ENCODE results near the gene IFT74. TPM values are rescaled to one million over a fixed set of nuclear protein-coding genes. Genes with fewer than 3 reads are reported as not detected.

The IFT74 gene
- total RNA-seq, 1 experiment from 2014 or later, result 15.2 TPM

- H3K27me3 Mint-ChIP-seq (ENCODE audit: low read depth), result no peaks in the 10 kb centered on the region
- H3K4me1 Mint-ChIP-seq, result peaks cover 19% of the 10 kb centered on the region
- H3K27ac Mint-ChIP-seq, result no peak overlapping the region
- no peaks in the 10 kb centered on the region for H3K36me3 Mint-ChIP-seq
- DNase-seq (ENCODE audit: low spot score) (no peak), ATAC-seq (no peak)
- POLR2A ChIA-PET, result no interaction called here
- CTCF ChIA-PET, result no interaction called here
- no peak for TF ChIP-seq STAT6 (CRISPR knock-in tag; conservative IDR thresholded peaks at IDR 0.05; ENCODE audit: low read depth)
- TF ChIP-seq NR1H2 (CRISPR knock-in tag; IDR thresholded peaks at IDR 0.05), result no peak
- no peak for TF ChIP-seq ERG (CRISPR knock-in tag; IDR thresholded peaks at IDR 0.05)
- TF ChIP-seq PRDM15 (CRISPR knock-in tag; IDR thresholded peaks at IDR 0.05), result no peak
- no peak for TF ChIP-seq ZNF416 (CRISPR knock-in tag; IDR thresholded peaks at IDR 0.05)
- no peak overlapping the region for H3K4me3 Mint-ChIP-seq
- no peaks in the 10 kb centered on the region for H3K9me3 Mint-ChIP-seq
These were observed 156.0 kb downstream of the IFT74 start for GRCh38 chr9:27112235-27112634.

Other genes with a start within 250 kb of the IFT74 start
- 33.2 to 45.4 TPM (median 36.1 TPM) in 3 replicates for gene CAAP1, start 63.6 kb upstream of the IFT74 start, total RNA-seq (2021)
- 48.8 to 56.1 TPM (median 50.5 TPM) in 3 replicates for gene PLAA, start 9.2 kb upstream of the IFT74 start, total RNA-seq (2021)
- gene LRRC19, start 49.3 kb downstream of the IFT74 start, total RNA-seq (2021), result not detected in 3 replicates
- gene TEK, start 152.8 kb downstream of the IFT74 start, total RNA-seq (2021), result 2.5 to 3.1 TPM (median 2.5 TPM) in 3 replicates

Data from WTC11 (cell line).